ENCODE results near the gene ADCY5.

ADCY5 gene

DNA sequence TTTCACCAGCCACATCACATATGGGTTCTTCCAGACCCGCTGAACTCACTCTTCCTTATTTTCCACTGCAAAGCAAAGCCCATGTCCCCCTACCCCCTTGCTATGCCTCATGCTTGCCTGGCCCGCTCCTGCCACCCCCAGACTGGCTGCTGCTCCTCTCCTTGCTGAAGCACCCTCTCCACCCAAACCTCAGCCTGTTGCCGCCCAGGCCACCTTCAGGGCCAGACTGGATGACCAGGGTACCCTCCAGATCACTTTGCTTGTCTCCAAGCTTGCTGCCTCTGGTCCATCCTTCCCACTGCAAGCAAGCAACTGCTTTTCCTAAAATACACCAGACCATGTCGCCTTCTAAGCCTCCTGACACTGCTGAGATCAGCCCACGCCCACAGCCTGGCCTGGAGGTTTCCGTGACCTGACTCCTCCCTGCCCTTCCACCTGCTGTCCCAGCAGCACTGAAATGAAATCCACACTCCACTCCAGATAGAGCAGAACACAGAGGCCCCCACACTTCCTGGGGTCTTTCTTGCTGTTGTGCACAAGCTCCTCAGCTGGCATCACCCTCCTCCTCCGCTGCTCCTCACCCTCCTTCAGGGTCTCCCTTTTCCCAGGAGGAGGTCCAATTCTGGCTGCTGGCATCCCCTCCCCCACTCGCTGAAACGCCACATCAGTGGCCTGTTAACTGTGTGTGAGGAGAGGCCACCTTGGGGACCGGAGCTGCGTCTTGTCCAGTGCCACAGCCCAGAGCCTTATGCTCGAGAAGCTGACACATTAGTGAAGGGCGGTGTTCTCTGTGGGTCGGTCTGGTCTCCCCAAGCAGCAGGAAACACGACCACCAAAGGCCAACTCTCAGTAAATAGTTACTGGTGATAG lies 99.1 kb downstream of the ADCY5 start:
- Histone ChIP-seq H3K27ac (ENCODE audit: low read length) (peak overlapping the region; percentile 41), H3K36me3 (ENCODE audit: control insufficient read depth in 2 of 2, insufficient read depth in 2 of 2, low read length in 2 of 2) (peaks cover 4 to 18% of the 10 kb centered on the region in 2 donors), H3K4me3 (ENCODE audit: low read length in 2 of 2) (no peak overlapping the region), H3K27me3 (ENCODE audit: control insufficient read depth in 1 of 2, insufficient read depth in 2 of 2, low read length in 2 of 2) (no peaks in the 10 kb centered on the region), H3K9ac (ENCODE audit: low read length in 2 of 2) (no peak overlapping the region), H3K4me1 (ENCODE audit: control insufficient read depth, insufficient read depth, low read length) (peaks cover 89% of the 10 kb centered on the region), H3K9me3 (ENCODE audit: control insufficient read depth in 2 of 2, low read length in 2 of 2) (peaks cover 0 to under 1% of the 10 kb centered on the region in 2 donors)

DNA sequence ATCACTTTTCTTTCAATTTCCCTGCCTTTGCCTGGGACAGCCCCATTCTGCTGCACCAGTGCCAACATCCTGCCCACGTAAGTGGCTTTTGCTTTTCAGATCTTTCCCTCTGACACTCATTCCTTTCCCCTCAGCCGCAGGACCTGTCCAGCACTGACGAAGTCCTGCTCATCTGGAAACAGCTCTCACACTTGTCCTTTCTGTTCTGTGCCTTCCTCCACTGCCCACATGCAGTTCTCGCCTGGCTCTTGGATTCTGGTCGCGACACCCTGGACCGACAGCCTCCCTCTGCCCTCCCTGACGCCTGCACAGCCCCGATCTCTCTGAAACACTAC lies 99.7 kb downstream of the ADCY5 start:
- peaks cover 95% of the 10 kb centered on the region for H3K4me1 ChIP-seq (ENCODE audit: control insufficient read depth, insufficient read depth, low read length)
- peaks cover 4 to 18% of the 10 kb centered on the region in 2 donors for H3K36me3 ChIP-seq (ENCODE audit: control insufficient read depth in 2 of 2, insufficient read depth in 2 of 2, low read length in 2 of 2)
- no peaks in the 10 kb centered on the region for H3K9me3 ChIP-seq (ENCODE audit: control insufficient read depth in 2 of 2, low read length in 2 of 2)
- H3K9ac ChIP-seq (ENCODE audit: low read length in 2 of 2), result no peak overlapping the region
- H3K4me3 ChIP-seq (ENCODE audit: low read length in 2 of 2), result no peak overlapping the region
- H3K27me3 ChIP-seq (ENCODE audit: control insufficient read depth in 1 of 2, insufficient read depth in 2 of 2, low read length in 2 of 2), result no peaks in the 10 kb centered on the region
- H3K27ac ChIP-seq (ENCODE audit: low read length), result peak overlapping the region; percentile 41

DNA sequence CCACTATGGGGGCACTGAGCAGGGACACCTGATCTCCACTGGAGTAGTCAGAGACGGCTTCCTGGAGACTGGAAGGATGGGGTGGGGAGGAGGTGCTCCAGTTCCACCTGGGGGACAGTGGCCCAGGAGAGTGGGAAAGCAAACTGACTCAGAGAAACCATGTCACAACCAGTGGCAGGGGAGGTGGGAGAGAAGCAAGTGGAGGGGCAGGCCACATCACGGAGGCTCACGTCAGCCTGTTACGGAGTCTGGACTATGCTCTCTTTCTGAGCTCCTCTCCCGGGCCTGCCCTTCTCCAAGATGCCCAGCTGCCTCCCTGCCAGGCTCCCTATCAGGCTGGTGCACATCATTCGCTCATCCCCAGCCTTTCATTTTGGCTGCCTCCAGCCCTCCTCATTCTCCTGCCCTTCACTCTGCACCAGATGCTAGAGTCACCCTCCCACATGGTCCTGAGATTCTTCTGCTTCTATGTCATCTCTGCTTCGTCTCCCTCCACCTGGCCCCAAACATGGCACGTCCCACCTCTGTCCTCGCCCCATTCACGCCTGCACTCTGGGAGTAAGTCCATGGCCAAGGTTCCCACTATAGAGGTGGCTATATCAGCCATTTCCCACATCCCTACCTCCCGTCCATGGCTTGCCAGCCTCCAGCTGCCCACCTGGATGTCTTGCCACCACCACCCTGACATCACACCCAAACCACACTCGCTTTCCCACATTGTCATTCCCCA lies 100.3 kb downstream of the ADCY5 start:
- H3K4me1 ChIP-seq (ENCODE audit: control insufficient read depth, insufficient read depth, low read length), result peaks cover 95% of the 10 kb centered on the region

DNA sequence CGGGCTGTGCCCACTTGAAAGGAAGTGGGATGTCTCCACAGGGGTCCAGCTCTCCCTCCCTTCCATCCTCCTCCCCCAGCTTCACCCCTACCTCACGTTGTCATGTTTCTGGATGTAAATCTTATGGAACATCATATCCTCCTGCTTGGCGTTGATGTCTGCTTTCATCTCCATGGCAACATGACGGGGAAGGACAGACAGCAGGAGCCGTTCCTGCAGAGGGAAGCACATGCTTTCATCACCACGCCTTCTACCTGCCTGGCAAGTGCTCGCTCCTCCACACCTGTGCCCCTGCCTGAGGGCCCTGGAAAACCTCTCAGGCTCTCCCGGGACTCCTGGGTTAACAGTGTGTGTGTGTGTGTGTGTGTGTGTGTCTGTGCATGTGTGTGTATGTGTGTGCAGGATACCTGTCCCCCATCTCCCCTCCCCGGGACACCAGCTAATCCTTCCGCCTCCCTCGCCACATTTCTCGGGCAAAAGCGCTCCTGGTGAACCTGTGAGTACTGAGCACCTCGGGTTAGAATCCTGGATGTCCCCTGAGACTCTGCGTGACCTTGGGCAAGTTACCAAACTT lies 101.1 kb downstream of the ADCY5 start:
- H3K27ac ChIP-seq (ENCODE audit: low read length), result peak overlapping the region; percentile 75
- peaks cover 95% of the 10 kb centered on the region for H3K4me1 ChIP-seq (ENCODE audit: control insufficient read depth, insufficient read depth, low read length)
- H3K36me3 ChIP-seq (ENCODE audit: control insufficient read depth in 2 of 2, insufficient read depth in 2 of 2, low read length in 2 of 2), result peaks cover 4 to 18% of the 10 kb centered on the region in 2 donors

More for the DNA sequence above, 100.3 kb downstream of the ADCY5 start:
- peak overlapping the region; percentile 75 for H3K27ac ChIP-seq (ENCODE audit: low read length)
- H3K27me3 ChIP-seq (ENCODE audit: control insufficient read depth in 1 of 2, insufficient read depth in 2 of 2, low read length in 2 of 2), result no peaks in the 10 kb centered on the region
- no peak overlapping the region for H3K4me3 ChIP-seq (ENCODE audit: low read length in 2 of 2)
- H3K9ac ChIP-seq (ENCODE audit: low read length in 2 of 2), result no peak overlapping the region
- no peaks in the 10 kb centered on the region for H3K9me3 ChIP-seq (ENCODE audit: control insufficient read depth in 2 of 2, low read length in 2 of 2)
- peaks cover 4 to 18% of the 10 kb centered on the region in 2 donors for H3K36me3 ChIP-seq (ENCODE audit: control insufficient read depth in 2 of 2, insufficient read depth in 2 of 2, low read length in 2 of 2)

DNA sequence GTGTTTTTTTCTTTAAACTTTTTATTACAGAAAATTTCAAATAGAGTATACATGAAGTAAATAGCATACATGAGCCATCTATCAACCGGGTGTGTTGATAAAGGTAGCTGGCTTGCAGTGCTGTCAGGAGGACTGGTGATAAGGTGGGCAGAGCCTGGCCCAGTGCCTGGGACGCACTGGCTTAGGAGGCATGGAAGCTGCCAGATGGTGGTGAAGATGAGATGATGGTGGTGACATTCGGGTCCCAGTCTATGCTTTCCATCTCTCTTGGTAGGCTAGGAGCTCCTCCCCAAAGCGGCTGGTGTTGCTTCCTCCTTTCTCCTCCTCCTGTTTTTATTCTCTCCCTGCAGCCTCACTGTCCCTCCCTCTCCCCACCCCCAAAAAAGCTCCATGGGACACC lies 101.7 kb downstream of the ADCY5 start:
- peaks cover 95% of the 10 kb centered on the region for H3K4me1 ChIP-seq (ENCODE audit: control insufficient read depth, insufficient read depth, low read length)
- H3K4me3 ChIP-seq (ENCODE audit: low read length in 2 of 2), result no peak overlapping the region
- no peaks in the 10 kb centered on the region for H3K9me3 ChIP-seq (ENCODE audit: control insufficient read depth in 2 of 2, low read length in 2 of 2)
- H3K9ac ChIP-seq (ENCODE audit: low read length in 2 of 2), result no peak overlapping the region
- H3K27me3 ChIP-seq (ENCODE audit: control insufficient read depth in 1 of 2, insufficient read depth in 2 of 2, low read length in 2 of 2), result no peaks in the 10 kb centered on the region
- peak overlapping the region; percentile 75 for H3K27ac ChIP-seq (ENCODE audit: low read length)
- peaks cover 4 to 18% of the 10 kb centered on the region in 2 donors for H3K36me3 ChIP-seq (ENCODE audit: control insufficient read depth in 2 of 2, insufficient read depth in 2 of 2, low read length in 2 of 2)

More for the DNA sequence above, 101.1 kb downstream of the ADCY5 start:
- Histone ChIP-seq H3K9me3 (ENCODE audit: control insufficient read depth in 2 of 2, low read length in 2 of 2) (no peaks in the 10 kb centered on the region), H3K4me3 (ENCODE audit: low read length in 2 of 2) (no peak overlapping the region), H3K9ac (ENCODE audit: low read length in 2 of 2) (no peak overlapping the region), H3K27me3 (ENCODE audit: control insufficient read depth in 1 of 2, insufficient read depth in 2 of 2, low read length in 2 of 2) (no peaks in the 10 kb centered on the region)

DNA sequence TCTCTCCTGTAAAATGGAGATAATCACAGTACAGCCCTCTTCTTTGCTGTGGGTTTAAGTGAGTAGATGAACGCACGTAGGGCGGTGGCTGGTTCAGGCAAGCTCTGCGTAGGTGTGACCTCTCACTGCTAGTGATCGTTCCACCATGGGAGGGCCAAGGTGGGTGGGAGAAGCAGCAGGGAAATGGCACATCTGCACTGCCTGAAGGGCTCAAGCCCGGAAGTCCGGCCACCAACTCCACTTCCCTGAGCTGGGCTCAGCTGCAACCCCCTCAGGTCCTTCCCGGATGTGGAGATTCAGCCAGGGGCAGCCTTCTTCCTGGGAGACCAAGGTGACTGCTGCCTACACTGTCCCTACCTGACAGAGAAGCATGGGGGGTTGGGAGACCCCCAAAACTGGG lies 102.9 kb downstream of the ADCY5 start:
- Histone ChIP-seq H3K27ac (ENCODE audit: low read length) (peak overlapping the region; percentile 75), H3K36me3 (ENCODE audit: control insufficient read depth in 2 of 2, insufficient read depth in 2 of 2, low read length in 2 of 2) (peaks cover 4 to 18% of the 10 kb centered on the region in 2 donors), H3K9ac (ENCODE audit: low read length in 2 of 2) (no peak overlapping the region), H3K9me3 (ENCODE audit: control insufficient read depth in 2 of 2, low read length in 2 of 2) (no peaks in the 10 kb centered on the region), H3K27me3 (ENCODE audit: control insufficient read depth in 1 of 2, insufficient read depth in 2 of 2, low read length in 2 of 2) (no peaks in the 10 kb centered on the region), H3K4me3 (ENCODE audit: low read length in 2 of 2) (no peak overlapping the region), H3K4me1 (ENCODE audit: control insufficient read depth, insufficient read depth, low read length) (peaks cover 89% of the 10 kb centered on the region)

DNA sequence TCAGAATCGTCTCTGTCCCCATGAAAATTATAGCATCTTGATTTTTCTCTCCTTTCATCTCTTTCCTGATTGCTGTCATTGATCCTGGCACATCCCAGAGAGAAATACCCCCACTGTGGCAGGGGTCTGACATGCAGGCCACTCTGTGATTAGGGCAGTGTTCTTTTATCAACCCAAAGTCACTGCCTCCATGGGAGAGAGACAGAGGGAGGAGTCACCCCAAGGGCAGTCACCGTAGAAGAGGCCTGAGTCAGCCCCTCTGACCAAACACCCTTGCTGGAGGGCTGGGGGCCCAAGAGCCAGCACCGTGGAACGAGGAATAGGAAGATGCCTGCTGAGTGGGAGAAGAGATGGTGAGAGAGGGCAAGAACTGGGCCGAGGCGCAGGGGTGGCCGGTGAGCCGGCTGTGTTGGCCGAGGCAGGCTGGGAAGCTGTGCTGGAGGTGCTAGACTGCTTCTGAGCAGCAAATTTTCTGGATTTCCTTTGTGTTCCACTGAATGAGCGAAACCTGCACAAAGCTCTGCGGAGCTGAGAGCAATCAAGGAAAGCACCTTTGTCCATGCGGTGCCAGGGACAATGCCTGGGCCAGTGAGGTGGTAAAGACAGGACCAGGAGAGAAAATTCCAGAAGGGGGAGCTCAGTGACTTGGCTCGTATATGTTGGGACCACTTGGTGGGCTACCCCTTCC lies 103.8 kb downstream of the ADCY5 start:
- H3K4me3 ChIP-seq (ENCODE audit: low read length in 2 of 2), result no peak overlapping the region
- no peak overlapping the region for H3K9ac ChIP-seq (ENCODE audit: low read length in 2 of 2)
- H3K36me3 ChIP-seq (ENCODE audit: control insufficient read depth in 2 of 2, insufficient read depth in 2 of 2, low read length in 2 of 2), result peaks cover 4 to 18% of the 10 kb centered on the region in 2 donors
- H3K4me1 ChIP-seq (ENCODE audit: control insufficient read depth, insufficient read depth, low read length), result peaks cover 82% of the 10 kb centered on the region
- peak overlapping the region; percentile 75 for H3K27ac ChIP-seq (ENCODE audit: low read length)
- H3K27me3 ChIP-seq (ENCODE audit: control insufficient read depth in 1 of 2, insufficient read depth in 2 of 2, low read length in 2 of 2), result no peaks in the 10 kb centered on the region
- H3K9me3 ChIP-seq (ENCODE audit: control insufficient read depth in 2 of 2, low read length in 2 of 2), result no peaks in the 10 kb centered on the region

DNA sequence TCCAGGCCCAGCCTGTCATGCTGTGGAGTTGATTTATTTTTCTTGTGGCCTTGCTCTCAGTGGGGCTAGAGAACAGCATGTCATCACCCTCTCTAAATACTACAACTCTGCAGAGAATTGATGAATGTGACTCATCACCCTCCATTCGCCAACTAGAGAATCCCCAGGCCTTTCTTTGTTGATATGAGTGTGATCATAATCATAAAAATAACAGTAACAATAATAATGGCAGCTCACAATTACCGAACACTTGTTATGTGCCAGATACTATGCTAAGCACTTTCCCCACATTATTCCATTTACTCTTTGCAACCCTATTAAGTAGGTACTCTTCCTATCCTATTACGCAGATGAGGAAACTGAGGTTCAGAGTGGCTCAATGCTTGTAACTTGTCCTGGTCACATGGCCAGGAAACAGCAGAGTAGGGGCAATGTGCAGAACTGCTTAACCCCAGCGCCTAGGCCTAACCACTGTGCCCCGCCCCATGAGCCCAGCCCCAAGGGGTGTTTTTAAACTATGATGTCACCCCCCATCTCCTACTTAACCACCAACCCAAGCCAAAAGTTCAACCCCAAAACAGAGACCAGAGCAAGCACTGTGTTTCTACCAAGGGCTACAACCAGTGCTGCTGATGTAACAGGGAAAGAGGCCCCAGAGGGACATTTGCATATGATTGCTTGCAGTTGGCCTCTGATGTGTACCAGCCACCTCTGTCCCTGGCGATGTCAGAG lies 104.5 kb downstream of the ADCY5 start:
- peaks cover 4 to 18% of the 10 kb centered on the region in 2 donors for H3K36me3 ChIP-seq (ENCODE audit: control insufficient read depth in 2 of 2, insufficient read depth in 2 of 2, low read length in 2 of 2)
- H3K27ac ChIP-seq (ENCODE audit: low read length), result peak overlapping the region; percentile 75
- peaks cover 75% of the 10 kb centered on the region for H3K4me1 ChIP-seq (ENCODE audit: control insufficient read depth, insufficient read depth, low read length)
- H3K4me3 ChIP-seq (ENCODE audit: low read length in 2 of 2), result no peak overlapping the region
- no peaks in the 10 kb centered on the region for H3K27me3 ChIP-seq (ENCODE audit: control insufficient read depth in 1 of 2, insufficient read depth in 2 of 2, low read length in 2 of 2)
- H3K9me3 ChIP-seq (ENCODE audit: control insufficient read depth in 2 of 2, low read length in 2 of 2), result no peaks in the 10 kb centered on the region
- H3K9ac ChIP-seq (ENCODE audit: low read length in 2 of 2), result no peak overlapping the region

DNA sequence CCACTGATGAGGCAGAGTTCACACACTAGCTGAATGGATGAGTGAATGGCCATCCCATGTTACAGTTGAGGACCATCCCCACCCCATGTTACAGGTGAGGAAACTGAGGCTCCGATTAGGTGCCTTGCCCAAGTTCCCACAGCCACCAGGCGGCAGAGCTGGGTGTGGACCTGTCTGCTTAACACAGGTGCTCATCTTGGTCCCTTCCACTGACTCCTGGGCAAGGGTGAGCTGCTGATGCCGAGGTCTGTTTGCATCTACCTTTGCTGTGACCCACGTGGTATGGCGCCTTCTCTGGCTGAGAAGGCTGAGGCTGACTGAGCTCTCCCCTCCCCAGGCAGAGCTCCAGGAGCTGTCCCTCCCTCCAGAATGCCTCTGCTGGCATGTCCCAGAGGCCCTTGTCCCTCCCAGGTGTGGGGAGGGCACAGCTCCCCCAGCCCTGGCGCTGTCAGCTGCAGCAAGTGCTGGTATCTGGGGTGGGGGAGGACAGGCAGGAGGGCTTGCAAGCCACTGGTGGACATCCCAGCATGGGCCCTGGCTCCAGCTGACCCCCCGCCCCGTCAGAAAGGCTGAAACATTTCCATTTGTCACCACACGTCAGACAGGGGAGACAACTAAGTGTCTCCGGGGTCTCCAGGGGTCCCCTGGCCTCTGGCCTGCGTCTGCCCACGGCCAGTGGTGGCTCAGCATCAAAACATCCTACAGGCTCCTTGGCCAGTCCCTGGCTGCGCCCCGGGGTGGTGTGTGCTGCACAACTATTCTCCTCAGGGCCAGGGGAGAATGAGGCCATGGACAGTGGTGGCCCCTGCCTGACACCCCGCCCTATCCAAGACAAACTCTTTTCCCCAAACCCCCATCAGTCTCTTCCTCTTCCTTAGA lies 105.4 kb downstream of the ADCY5 start:
- H3K4me3 ChIP-seq (ENCODE audit: low read length in 2 of 2), result no peak overlapping the region
- peaks cover 76% of the 10 kb centered on the region for H3K4me1 ChIP-seq (ENCODE audit: control insufficient read depth, insufficient read depth, low read length)
- no peaks in the 10 kb centered on the region for H3K27me3 ChIP-seq (ENCODE audit: control insufficient read depth in 1 of 2, insufficient read depth in 2 of 2, low read length in 2 of 2)
- peaks cover 4 to 18% of the 10 kb centered on the region in 2 donors for H3K36me3 ChIP-seq (ENCODE audit: control insufficient read depth in 2 of 2, insufficient read depth in 2 of 2, low read length in 2 of 2)
- H3K9ac ChIP-seq (ENCODE audit: low read length in 2 of 2), result no peak overlapping the region
- H3K9me3 ChIP-seq (ENCODE audit: control insufficient read depth in 2 of 2, low read length in 2 of 2), result no peaks in the 10 kb centered on the region
- H3K27ac ChIP-seq (ENCODE audit: low read length), result peak overlapping the region; percentile 75

Data from stomach smooth muscle (tissue), 2 donors.